Epithelial cell of esophagus (primary cell): Measurements from ENCODE around the gene SH3BP4.

Source experiments
- DNase-seq: peaks from one replicate; pipeline ENCODE4 v3.0.0; 2010; ENCODE audit warnings: low read depth
- H3K4me3 ChIP-seq: 2 replicates; pipeline ENCODE4 v1.5.1; 2011; ENCODE audit warnings: mild to moderate bottlenecking, low read length, control low read depth
- CTCF ChIP-seq: IDR thresholded peaks from 2 replicates; pipeline ENCODE4 v1.5.1; 2011; ENCODE audit warnings: low read depth, mild to moderate bottlenecking, low read length, control low read depth, inconsistent platforms; ENCODE audit not compliant: insufficient read depth; ENCODE audit errors: missing control alignments

Gene SH3BP4

GRCh38 chr2:235007664-235008457, 56.0 kb downstream of the SH3BP4 start:
- no peak for TF ChIP-seq CTCF
- DNase-seq = no peak
- H3K4me3 ChIP-seq = no peak overlapping the region

DNA sequence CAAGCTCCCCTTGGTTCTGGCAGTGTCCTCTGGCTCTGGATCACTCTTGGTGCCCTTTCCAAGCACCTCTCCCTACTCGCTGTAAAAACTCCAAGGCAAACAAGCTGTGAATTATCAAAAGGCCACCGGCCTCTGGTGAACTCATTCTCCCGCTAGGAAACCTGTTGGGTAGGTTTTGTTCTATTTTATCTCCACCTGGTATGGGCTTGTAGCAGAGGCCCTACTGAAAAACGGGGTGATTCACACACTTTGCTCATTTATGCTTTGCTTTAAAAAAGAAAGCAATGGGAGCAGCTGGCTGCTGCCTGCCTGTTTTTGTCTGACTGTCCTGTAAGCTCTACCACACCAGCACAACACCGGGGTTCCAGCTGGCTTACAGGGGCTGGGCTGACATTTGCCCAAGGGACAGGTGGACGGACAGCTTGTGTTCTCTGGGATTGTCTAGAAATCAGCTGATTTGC, 56.8 kb downstream of the SH3BP4 start:
- TF ChIP-seq CTCF = no peak
- no peak overlapping the region for H3K4me3 ChIP-seq
- peak; percentile 95 for DNase-seq

DNA sequence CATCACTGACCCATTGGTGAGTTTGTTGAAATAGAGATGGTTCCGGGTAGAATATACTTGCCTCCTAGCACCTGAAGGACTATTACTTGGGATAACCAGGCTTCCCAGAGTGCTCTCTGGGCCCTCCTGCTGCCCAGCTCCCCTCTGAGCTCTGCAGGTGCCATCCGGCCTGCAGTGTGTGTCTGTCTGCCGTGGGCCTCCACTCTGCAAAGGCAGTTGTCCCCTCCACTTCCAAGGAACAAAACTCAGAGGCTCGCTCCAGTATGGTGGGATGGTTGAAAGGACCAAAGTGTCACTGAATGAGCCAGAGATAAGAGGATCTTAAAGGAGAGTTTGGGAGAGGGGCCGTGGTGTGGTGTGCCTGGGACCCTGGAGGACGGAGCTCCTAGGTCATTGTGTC, 57.3 kb downstream of the SH3BP4 start:
- TF ChIP-seq CTCF = no peak
- no peak for DNase-seq
- no peak overlapping the region for H3K4me3 ChIP-seq

- TF ChIP-seq CTCF = no peak
- DNase-seq = no peak
- no peak overlapping the region for H3K4me3 ChIP-seq
Observed at GRCh38 chr2:235010117-235010714, 58.4 kb downstream of the SH3BP4 start.

GRCh38 chr2:235011607-235011928, 59.8 kb downstream of the SH3BP4 start:
- no peak for TF ChIP-seq CTCF
- H3K4me3 ChIP-seq = no peak overlapping the region
- DNase-seq = no peak

DNA sequence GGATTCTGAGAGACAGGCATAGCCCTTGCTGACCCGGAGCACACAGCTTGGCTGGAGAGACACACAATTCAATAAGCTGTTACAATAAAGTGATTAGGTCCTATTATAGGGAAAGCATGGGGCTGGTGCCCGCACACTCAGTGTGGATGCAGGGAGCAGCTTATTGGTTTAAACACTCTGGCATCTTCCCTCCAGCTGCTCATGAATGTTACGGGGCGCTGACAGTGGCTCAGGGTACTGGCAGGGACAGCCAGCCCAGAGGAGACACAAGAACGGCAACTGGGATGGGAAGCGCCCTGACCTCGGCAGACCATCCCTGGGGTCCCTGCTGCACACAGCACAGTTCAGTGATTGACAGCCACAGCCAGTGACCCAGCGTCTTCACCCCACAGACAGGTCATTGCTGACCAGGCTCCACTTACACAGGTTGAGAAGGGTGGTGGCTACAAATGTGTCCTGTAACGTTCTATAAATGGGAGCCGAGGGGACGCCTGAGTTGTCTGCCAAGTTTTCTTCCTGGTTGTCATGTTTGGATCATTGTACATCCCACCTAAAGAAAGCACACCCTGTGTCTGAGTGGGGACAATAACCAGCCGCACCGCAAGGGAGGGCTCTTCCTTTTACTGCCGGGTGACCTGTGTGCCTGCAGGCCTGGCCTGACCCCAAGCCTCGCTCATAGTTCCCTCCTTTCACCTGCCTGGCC, 60.3 kb downstream of the SH3BP4 start:
- H3K4me3 ChIP-seq = no peak overlapping the region
- no peak for DNase-seq
- no peak for TF ChIP-seq CTCF

DNA sequence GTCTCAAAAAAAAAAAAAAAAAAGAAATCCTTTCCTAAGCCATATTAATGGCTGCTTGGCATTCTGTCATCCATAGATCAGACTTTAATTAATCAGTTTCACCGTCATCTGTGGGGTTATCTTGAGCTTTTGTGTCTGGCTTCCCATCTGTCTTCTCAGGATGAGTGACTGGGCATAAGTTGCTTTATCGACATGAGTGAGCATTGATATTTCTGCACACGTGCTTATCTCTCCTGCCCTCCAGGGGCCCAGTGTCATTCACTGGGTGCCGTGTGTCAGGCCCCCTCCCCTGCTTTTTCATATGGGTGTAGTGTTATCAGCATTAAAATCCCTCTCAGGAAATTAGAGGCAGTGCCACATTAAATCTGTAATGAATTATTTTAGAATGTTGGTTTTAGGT, 65.6 kb downstream of the SH3BP4 start:
- no peak for DNase-seq
- no peak overlapping the region for H3K4me3 ChIP-seq
- no peak for TF ChIP-seq CTCF
